Measurements from ENCODE around the gene USP7.

The USP7 gene

DNA sequence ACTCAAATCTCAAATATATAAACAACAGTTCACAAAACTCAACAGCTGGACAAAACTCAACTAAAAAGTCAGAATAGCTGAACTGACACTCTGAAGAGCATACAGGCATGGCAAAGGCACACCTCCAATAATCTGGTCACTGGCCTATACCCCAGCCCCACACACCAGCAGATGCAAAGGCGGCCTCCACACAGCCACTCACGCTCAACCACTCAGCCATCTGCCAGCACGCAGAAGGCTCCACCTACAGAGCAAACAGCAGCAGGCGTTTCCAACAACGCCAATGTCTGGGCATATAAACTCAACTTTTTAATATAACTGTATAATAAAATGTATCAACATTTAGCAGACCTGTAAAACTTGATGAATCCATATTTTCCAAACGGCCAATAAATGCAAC, 17.2 kb downstream of the USP7 start:
- no peak overlapping the region for H3K4me3 Mint-ChIP-seq
- peaks cover 56% of the 10 kb centered on the region for H3K4me1 Mint-ChIP-seq
- no peaks in the 10 kb centered on the region for H3K27me3 Mint-ChIP-seq (ENCODE audit: low read depth)
- no peaks in the 10 kb centered on the region for H3K9me3 Mint-ChIP-seq
- no peaks in the 10 kb centered on the region for H3K36me3 Mint-ChIP-seq (ENCODE audit: low read depth)
- TF ChIP-seq, protein P1, sequence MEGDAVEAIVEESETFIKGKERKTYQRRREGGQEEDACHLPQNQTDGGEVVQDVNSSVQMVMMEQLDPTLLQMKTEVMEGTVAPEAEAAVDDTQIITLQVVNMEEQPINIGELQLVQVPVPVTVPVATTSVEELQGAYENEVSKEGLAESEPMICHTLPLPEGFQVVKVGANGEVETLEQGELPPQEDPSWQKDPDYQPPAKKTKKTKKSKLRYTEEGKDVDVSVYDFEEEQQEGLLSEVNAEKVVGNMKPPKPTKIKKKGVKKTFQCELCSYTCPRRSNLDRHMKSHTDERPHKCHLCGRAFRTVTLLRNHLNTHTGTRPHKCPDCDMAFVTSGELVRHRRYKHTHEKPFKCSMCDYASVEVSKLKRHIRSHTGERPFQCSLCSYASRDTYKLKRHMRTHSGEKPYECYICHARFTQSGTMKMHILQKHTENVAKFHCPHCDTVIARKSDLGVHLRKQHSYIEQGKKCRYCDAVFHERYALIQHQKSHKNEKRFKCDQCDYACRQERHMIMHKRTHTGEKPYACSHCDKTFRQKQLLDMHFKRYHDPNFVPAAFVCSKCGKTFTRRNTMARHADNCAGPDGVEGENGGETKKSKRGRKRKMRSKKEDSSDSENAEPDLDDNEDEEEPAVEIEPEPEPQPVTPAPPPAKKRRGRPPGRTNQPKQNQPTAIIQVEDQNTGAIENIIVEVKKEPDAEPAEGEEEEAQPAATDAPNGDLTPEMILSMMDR (IDR thresholded peaks at IDR 0.05; ENCODE audit: unreplicated experiment in 3 of 3): no peak
- no peak overlapping the region for H3K27ac Mint-ChIP-seq

DNA sequence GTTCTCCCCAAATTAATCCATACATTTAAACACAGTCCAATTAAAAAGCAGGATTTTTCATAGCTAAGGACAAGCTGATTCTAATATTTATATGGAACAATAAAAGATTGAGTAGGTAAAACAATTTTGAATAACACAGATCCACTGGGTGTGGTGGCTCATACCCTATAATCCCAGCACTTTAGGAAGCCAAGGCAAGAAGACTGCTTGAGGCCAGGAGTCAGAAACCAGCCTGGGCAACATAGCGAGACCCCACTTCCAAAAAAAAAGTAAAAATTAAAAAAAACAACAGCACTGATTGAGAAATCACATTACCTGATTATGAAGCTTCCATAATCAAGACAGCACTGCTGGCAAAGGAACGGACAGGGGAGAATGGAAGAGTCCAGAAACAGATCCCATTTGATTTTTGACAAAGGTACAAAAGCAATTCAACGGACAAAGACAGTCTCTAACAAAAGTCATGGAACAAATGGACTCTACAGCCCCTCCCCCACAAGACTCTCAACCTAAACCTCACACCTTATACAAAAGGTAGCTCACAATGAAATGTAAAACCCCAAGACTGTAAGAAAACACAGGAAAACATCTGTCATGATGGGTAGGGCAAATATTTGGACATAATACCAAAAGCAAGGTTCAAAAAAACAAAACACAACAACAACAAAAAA, 17.9 kb downstream of the USP7 start:
- no peak overlapping the region for H3K27ac Mint-ChIP-seq
- H3K36me3 Mint-ChIP-seq (ENCODE audit: low read depth): no peaks in the 10 kb centered on the region

DNA sequence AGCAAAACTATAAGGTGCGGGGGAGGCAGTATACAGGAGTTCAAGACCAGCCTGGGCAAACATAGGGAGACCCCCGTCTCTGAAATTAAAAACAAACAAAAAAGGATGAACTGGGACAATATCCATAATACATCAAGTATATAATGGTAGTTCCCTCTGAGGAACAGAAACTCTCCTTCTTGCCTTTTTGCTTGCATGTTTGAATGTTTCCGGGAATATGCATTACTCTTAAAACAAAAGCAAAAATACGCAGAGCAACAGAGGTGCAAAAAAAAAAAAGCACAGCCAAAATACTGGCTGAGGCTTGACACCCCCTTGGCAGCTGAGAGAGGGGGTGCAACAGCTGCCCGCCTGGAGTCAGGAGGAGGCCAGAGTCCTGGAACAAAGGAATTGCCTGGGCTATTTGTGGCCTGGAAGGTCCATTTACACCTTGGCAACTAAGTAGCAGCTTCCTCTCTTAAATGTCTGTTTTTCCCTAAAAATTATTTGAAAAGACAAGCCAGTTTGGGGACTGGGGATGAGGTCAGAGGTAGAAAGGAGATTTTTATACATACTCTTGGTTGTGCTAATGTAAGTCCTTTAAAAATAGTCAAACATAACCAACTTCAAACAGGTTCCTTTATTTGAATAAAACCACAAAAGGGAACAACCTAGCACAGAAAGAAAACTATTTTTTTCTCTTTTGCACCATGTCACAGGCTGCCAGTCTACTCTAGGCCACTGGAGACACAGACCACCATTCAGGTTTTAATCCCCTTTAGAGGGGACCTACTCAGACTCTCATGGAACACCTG, 19.5 kb downstream of the USP7 start:
- TF ChIP-seq, protein P1 (IDR thresholded peaks at IDR 0.05; ENCODE audit: unreplicated experiment in 3 of 3): no peak
- peak overlapping the region in 2 of 3 experiments; percentile 44 to 65 for H3K27ac Mint-ChIP-seq
- no peak overlapping the region for H3K4me3 Mint-ChIP-seq
- no peaks in the 10 kb centered on the region for H3K36me3 Mint-ChIP-seq (ENCODE audit: low read depth)
- H3K27me3 Mint-ChIP-seq (ENCODE audit: low read depth): peaks cover 3% of the 10 kb centered on the region
- no peaks in the 10 kb centered on the region for H3K9me3 Mint-ChIP-seq
- H3K4me1 Mint-ChIP-seq: peaks cover 46% of the 10 kb centered on the region

More for the DNA sequence above, 17.9 kb downstream of the USP7 start:
- Mint-ChIP-seq H3K9me3 (no peaks in the 10 kb centered on the region), H3K27me3 (ENCODE audit: low read depth) (peaks cover 3% of the 10 kb centered on the region), H3K4me3 (no peak overlapping the region), H3K4me1 (peaks cover 50% of the 10 kb centered on the region)
- TF ChIP-seq, protein P1 (IDR thresholded peaks at IDR 0.05; ENCODE audit: unreplicated experiment in 3 of 3): no peak

GRCh38 chr16:8943001-8943763, 20.5 kb downstream of the USP7 start:
- Mint-ChIP-seq H3K9me3 (no peaks in the 10 kb centered on the region), H3K4me3 (no peak overlapping the region), H3K27ac (no peak overlapping the region), H3K27me3 (ENCODE audit: low read depth) (peaks cover 3% of the 10 kb centered on the region), H3K4me1 (peaks cover 46% of the 10 kb centered on the region), H3K36me3 (ENCODE audit: low read depth) (no peaks in the 10 kb centered on the region)
- TF ChIP-seq, protein P1 (IDR thresholded peaks at IDR 0.05; ENCODE audit: unreplicated experiment in 3 of 3): no peak

DNA sequence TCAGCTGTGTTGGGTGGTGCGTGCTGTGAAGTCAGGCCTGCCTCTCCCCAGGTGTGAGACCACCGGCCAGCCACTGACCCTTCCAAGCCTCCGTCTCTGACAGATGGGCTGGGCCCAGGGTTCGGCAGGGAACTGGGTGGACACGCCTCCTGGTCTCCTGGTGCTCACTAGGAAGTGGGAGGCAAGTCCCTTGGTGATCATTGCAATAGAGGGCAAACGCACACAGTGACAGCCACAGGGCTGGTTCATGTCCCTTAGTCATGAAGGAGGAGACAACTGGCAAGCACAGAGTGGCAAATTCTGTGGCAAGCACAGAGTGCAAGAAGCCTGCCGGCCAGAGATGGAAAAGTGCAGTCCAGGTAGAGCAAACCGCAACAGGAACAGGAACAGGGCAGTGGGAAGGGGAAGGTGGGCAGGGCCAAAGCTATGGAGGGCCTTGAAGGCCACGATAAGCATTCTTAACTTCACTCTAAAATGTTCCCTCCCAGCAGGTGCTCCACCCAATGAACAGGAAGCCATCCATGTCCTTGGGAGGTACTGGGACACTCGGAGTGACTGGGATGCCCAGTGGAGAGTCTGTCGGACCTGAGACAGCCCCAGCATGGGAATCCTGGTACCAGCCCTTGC, 21.9 kb downstream of the USP7 start:
- Mint-ChIP-seq H3K27me3 (ENCODE audit: low read depth) (peaks cover 3% of the 10 kb centered on the region), H3K36me3 (ENCODE audit: low read depth) (no peaks in the 10 kb centered on the region), H3K4me3 (no peak overlapping the region), H3K27ac (no peak overlapping the region), H3K4me1 (peaks cover 52% of the 10 kb centered on the region), H3K9me3 (no peaks in the 10 kb centered on the region)
- TF ChIP-seq, protein P1 (IDR thresholded peaks at IDR 0.05; ENCODE audit: unreplicated experiment in 3 of 3): no peak
